Vagina (tissue), 2 donors: Measurements from ENCODE around the gene ACADVL. TPM values are rescaled to one million over a fixed set of nuclear protein-coding genes. Genes with fewer than 3 reads are reported as not detected.
A peak's percentile ranks its signal among the peaks of the same experiment; 100 is the strongest.

ENCODE experiments used
- DNase-seq, 2 donors: peaks; one replicate each; pipeline ENCODE4 v3.0.0-alpha.2; 2017; ENCODE audit errors: extremely low spot score in 2 of 2
- H3K27ac ChIP-seq: fragments of 200-600 bp; sonication (generic); one replicate; pipeline ENCODE4 v1.5.1; 2019
- H3K27me3 ChIP-seq: fragments of 200-600 bp; sonication (generic); one replicate; pipeline ENCODE4 v1.5.1; 2019
- H3K36me3 ChIP-seq, 2 donors: fragments of 200-600 bp; sonication (generic); one replicate each; pipeline ENCODE4 v1.5.1; 2017 to 2019
- H3K4me1 ChIP-seq: fragments of 200-600 bp; sonication (generic); one replicate; pipeline ENCODE4 v1.5.1; 2019
- H3K4me3 ChIP-seq, 2 donors: fragments of 200-600 bp; sonication (generic); 1 replicate in 1 of 2; 2 replicates in 1 of 2; pipeline ENCODE4 v1.5.1; 2016 to 2019
- H3K9me3 ChIP-seq: fragments of 200-600 bp; sonication (generic); one replicate; pipeline ENCODE4 v1.5.1; 2019
- POLR2A ChIP-seq, 2 donors: fragments of 450-650 bp; IDR thresholded peaks; one replicate each; pipeline ENCODE4 v1.6.1; 2017; ENCODE audit warnings: antibody characterized with exemption in 2 of 2, mild to moderate bottlenecking in 2 of 2, moderate library complexity in 2 of 2
- POLR2AphosphoS5 ChIP-seq, 2 donors: sonication (generic); formaldehyde crosslinking; IDR thresholded peaks; one replicate each; pipeline ENCODE4 v1.9.0; 2017; ENCODE audit warnings: antibody characterized with exemption in 2 of 2, mild to moderate bottlenecking in 2 of 2, low read depth in 1 of 2; ENCODE audit not compliant: insufficient read depth in 1 of 2
- intact Hi-C: fragments of 100-400 bp; cut with DNase I; formaldehyde crosslinking; loops from one replicate; pipeline ENCODE4 v1.15.1; 2023
- total RNA-seq: library from RNA; depleted of rRNA; stranded (reverse); fragments of >200 nt; gene quantifications from one replicate; pipeline ENCODE4 v1.2.3, GENCODE V29; 2016
- TF ChIP-seq, protein P1 (sequence below), 3 experiments: fragments of 450-650 bp in 2 of 3; fragments of 200-600 bp in 1 of 3; sonication (generic) in 1 of 3; IDR thresholded peaks; one replicate each; pipeline ENCODE4 v1.5.1; 2017 to 2019; ENCODE audit warnings: antibody characterized with exemption in 3 of 3, mild to moderate bottlenecking in 2 of 3, moderate library complexity in 2 of 3

Gene ACADVL
- total RNA-seq, 1 donor from 2014 or later, result 957 TPM

DNA sequence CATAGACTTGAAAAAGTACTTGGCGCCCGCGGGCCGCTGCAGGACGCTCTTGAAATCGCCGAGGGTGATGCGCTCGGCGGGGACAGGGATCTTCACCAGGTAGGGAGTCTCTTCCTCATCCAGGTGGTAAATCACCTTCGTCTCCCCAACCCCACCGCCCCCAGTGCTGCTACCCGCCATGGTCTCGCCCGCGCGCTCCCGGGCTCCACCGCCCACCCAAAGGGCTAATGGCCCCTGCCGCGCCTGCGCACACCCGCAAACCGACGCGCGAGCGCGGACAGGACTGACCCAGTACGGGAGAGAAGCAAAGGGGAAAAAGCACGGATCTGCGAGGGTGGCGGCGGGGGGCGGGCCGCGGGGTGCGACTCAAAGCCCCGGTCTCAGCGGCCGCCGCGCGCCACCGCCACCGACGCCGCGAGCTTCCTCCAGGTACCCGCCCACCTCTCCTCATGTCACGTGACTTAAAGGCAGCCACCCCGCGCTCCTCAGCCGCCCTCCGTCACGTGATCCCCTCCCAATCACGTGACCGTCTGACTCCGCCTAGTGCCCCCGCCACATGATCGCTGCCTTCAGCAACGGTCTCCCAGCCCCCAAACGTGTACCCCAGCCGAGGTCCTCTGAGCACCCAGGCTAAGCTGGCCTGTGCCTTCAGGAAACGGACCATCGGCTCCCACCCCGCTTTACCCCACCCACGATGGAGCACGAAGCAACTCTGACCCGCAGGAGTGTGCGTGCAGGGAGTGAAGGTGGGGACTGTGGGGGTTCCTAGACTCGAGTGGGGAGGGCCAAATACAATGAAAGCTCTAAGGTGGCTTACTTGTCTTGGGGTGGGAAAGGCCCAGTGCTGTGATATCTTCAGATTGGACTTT, 14.6 kb downstream of the ACADVL start, which contains the start of gene DVL2:
TSS of gene DVL2 (minus strand) at position 435 of the 869 bp plus-strand sequence. CDS start at position 180, 255 bp downstream.
- TF ChIP-seq, protein P1, sequence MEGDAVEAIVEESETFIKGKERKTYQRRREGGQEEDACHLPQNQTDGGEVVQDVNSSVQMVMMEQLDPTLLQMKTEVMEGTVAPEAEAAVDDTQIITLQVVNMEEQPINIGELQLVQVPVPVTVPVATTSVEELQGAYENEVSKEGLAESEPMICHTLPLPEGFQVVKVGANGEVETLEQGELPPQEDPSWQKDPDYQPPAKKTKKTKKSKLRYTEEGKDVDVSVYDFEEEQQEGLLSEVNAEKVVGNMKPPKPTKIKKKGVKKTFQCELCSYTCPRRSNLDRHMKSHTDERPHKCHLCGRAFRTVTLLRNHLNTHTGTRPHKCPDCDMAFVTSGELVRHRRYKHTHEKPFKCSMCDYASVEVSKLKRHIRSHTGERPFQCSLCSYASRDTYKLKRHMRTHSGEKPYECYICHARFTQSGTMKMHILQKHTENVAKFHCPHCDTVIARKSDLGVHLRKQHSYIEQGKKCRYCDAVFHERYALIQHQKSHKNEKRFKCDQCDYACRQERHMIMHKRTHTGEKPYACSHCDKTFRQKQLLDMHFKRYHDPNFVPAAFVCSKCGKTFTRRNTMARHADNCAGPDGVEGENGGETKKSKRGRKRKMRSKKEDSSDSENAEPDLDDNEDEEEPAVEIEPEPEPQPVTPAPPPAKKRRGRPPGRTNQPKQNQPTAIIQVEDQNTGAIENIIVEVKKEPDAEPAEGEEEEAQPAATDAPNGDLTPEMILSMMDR (IDR thresholded peaks at IDR 0.05), result peak in 1 of 3 experiments; percentile 6
- TF ChIP-seq POLR2AphosphoS5 (IDR thresholded peaks at IDR 0.05; ENCODE audit: insufficient read depth in 1 of 2, low read depth in 1 of 2) (peak; percentile 88 to 94), POLR2A (IDR thresholded peaks at IDR 0.05) (peak in 1 of 2 donors; percentile 86)
- H3K4me1 ChIP-seq, result peaks cover 60% of the 10 kb centered on the region
- DNase-seq, result no peak
- peaks cover 0 to 25% of the 10 kb centered on the region in 2 donors for H3K36me3 ChIP-seq
- no peaks in the 10 kb centered on the region for H3K9me3 ChIP-seq
- peak within 1 kb of the TSS; percentile 91 to 95 for H3K4me3 ChIP-seq
- intact Hi-C loops, result no loop called here
- no peaks in the 10 kb centered on the region for H3K27me3 ChIP-seq
- H3K27ac ChIP-seq, result peak within 1 kb of the TSS; percentile 93

DNA sequence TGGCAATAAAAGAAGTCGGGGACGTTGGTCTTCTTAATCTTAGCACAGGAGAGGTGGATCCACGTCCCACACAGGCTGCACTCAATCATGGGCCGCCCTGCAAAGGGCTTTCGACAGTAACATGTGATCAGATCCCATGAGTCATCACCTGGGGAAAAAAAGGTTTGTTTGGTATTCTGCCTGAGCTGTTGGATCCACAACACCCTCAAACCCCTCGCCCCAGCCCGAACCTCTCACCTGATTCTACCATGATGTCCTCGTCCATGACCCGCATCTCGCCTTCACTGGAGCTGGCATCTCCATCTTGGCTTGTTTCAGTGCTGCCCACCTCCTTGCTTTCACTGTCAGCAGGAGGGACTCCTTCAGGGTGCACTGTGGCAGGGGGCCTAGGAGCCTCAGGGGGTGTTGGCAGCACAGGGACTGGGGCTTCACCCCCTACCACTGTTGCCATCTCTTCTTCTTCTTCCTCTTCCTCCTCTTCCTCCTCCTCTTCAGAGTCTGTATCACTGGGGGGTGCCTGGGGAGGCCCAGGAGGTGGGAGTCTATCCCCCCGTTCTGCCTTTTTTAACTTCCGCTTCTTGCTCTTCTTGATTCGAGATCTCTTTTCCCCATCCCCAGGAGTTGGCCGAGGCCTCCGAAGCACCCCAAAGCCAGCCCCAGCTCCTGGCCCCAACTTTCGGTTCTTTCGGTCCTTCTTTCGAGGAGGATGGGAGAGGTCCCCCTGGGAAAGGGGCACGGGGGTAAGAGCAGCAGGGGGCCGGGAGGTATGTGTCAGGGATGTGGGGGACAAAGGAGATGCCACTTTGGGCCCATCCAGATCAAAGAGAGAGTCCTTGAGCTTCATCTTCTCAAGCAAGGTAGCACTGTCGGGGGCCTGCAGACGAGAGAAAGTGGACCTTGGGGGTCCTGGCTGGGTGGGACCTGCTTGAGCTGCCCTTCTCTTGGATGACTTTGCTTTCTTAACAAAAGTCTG, 16.2 kb downstream of the ACADVL start:
- TF ChIP-seq POLR2A (IDR thresholded peaks at IDR 0.05), result no peak
- TF ChIP-seq, protein P1 (IDR thresholded peaks at IDR 0.05), result no peak
- TF ChIP-seq POLR2AphosphoS5 (IDR thresholded peaks at IDR 0.05; ENCODE audit: insufficient read depth in 1 of 2, low read depth in 1 of 2), result no peak
- Histone ChIP-seq H3K27ac (peak overlapping the region; percentile 99), H3K4me1 (peaks cover 65% of the 10 kb centered on the region), H3K4me3 (no peak overlapping the region), H3K9me3 (no peaks in the 10 kb centered on the region), H3K36me3 (peaks cover 0 to 25% of the 10 kb centered on the region in 2 donors), H3K27me3 (no peaks in the 10 kb centered on the region)
- DNase-seq, result no peak
- intact Hi-C loops, result no loop called here

- Histone ChIP-seq H3K27ac (peak overlapping the region; percentile 99), H3K4me1 (peaks cover 65% of the 10 kb centered on the region), H3K4me3 (no peak overlapping the region), H3K27me3 (no peaks in the 10 kb centered on the region), H3K36me3 (peaks cover 0 to 26% of the 10 kb centered on the region in 2 donors), H3K9me3 (no peaks in the 10 kb centered on the region)
- intact Hi-C loops, result no loop called here
- no peak for DNase-seq
- TF ChIP-seq, protein P1 (IDR thresholded peaks at IDR 0.05), result no peak
- TF ChIP-seq POLR2A (IDR thresholded peaks at IDR 0.05) (no peak), POLR2AphosphoS5 (IDR thresholded peaks at IDR 0.05; ENCODE audit: insufficient read depth in 1 of 2, low read depth in 1 of 2) (no peak)
These were observed 17.1 kb downstream of the ACADVL start for GRCh38 chr17:7236808-7237207.

- H3K27ac ChIP-seq, result peak overlapping the region; percentile 99
- TF ChIP-seq, protein P1 (IDR thresholded peaks at IDR 0.05), result no peak
- TF ChIP-seq POLR2AphosphoS5 (IDR thresholded peaks at IDR 0.05; ENCODE audit: insufficient read depth in 1 of 2, low read depth in 1 of 2) (no peak), POLR2A (IDR thresholded peaks at IDR 0.05) (no peak)
- peaks cover 60% of the 10 kb centered on the region for H3K4me1 ChIP-seq
- H3K4me3 ChIP-seq, result peak overlapping the region; percentile 69 to 100
- DNase-seq, result no peak
- intact Hi-C loops, result no loop called here
- H3K36me3 ChIP-seq, result peaks cover 0 to 26% of the 10 kb centered on the region in 2 donors
- no peaks in the 10 kb centered on the region for H3K9me3 ChIP-seq
- no peaks in the 10 kb centered on the region for H3K27me3 ChIP-seq
These were observed 17.6 kb downstream of the ACADVL start for GRCh38 chr17:7237266-7237760.
